Liver (tissue), 9 donors: ENCODE measurements around the gene ASIC5. TPM values are rescaled to one million over a fixed set of nuclear protein-coding genes. Genes with fewer than 3 reads are reported as not detected.

Source experiments
- DNase-seq: peaks from one replicate; pipeline ENCODE4 v3.0.0-alpha.2; 2017; ENCODE audit warnings: low spot score
- H3K27ac ChIP-seq, 2 donors: one replicate each; pipeline ENCODE4 v1.7.0; 2013; ENCODE audit warnings: inconsistent platforms in 2 of 2, low read length in 2 of 2, control low read depth in 1 of 2, low read depth in 1 of 2, mild to moderate bottlenecking in 1 of 2
- H3K27me3 ChIP-seq, 4 donors: one replicate each; pipeline versions ENCODE4 v1.6.1 to v1.7.0; 2013; ENCODE audit warnings: low read length in 3 of 4, inconsistent platforms in 1 of 4, mild to moderate bottlenecking in 1 of 4, moderate library complexity in 1 of 4; ENCODE audit not compliant: control insufficient read depth in 4 of 4, insufficient read depth in 4 of 4
- H3K36me3 ChIP-seq, 4 donors: one replicate each; pipeline versions ENCODE4 v1.6.1 to v1.7.0; 2013; ENCODE audit warnings: low read length in 3 of 4, mild to moderate bottlenecking in 3 of 4, low read depth in 1 of 4, moderate library complexity in 1 of 4; ENCODE audit not compliant: control insufficient read depth in 4 of 4, insufficient read depth in 3 of 4
- H3K4me1 ChIP-seq, 4 donors: one replicate each; pipeline versions ENCODE4 v1.6.1 to v1.7.0; 2013; ENCODE audit warnings: low read length in 3 of 4, mild to moderate bottlenecking in 3 of 4, moderate library complexity in 1 of 4; ENCODE audit not compliant: control insufficient read depth in 4 of 4, insufficient read depth in 4 of 4
- H3K4me3 ChIP-seq, 3 donors: one replicate each; pipeline versions ENCODE4 v1.6.1 to v1.7.0; 2013; ENCODE audit warnings: low read length in 3 of 3, control low read depth in 1 of 3, low read depth in 1 of 3, mild to moderate bottlenecking in 1 of 3
- H3K9ac ChIP-seq, 2 donors: one replicate each; pipeline ENCODE4 v1.7.0; 2013; ENCODE audit warnings: low read length in 2 of 2, mild to moderate bottlenecking in 2 of 2, moderate library complexity in 2 of 2, control low read depth in 1 of 2, low read depth in 1 of 2
- H3K9me3 ChIP-seq, 4 donors: one replicate each; pipeline versions ENCODE4 v1.6.1 to v1.7.0; 2013; ENCODE audit warnings: low read length in 3 of 4; ENCODE audit not compliant: control insufficient read depth in 4 of 4
- EGR1 ChIP-seq, 2 donors: IDR thresholded peaks; 2 replicates each; pipeline ENCODE4 v1.6.1; 2016 to 2018; ENCODE audit warnings: antibody characterized with exemption in 2 of 2, low read depth in 2 of 2
- FOXA1 ChIP-seq: IDR thresholded peaks from 2 replicates; pipeline ENCODE4 v1.6.1; 2016; ENCODE audit warnings: antibody characterized with exemption
- FOXA2 ChIP-seq: IDR thresholded peaks from 2 replicates; pipeline ENCODE4 v1.6.1; 2016; ENCODE audit warnings: antibody characterized with exemption
- GABPA ChIP-seq, 2 donors: IDR thresholded peaks in 1 of 2; conservative IDR thresholded peaks in 1 of 2; 2 replicates each; pipeline ENCODE4 v1.6.1; 2016; ENCODE audit warnings: antibody characterized with exemption in 2 of 2, mild to moderate bottlenecking in 1 of 2, moderate library complexity in 1 of 2
- HNF4A ChIP-seq, 2 donors: conservative IDR thresholded peaks; 2 replicates each; pipeline ENCODE4 v1.6.1; 2016; ENCODE audit warnings: antibody characterized with exemption in 2 of 2, mild to moderate bottlenecking in 2 of 2
- HNF4G ChIP-seq: IDR thresholded peaks from 2 replicates; pipeline ENCODE4 v1.6.1; 2016; ENCODE audit warnings: antibody characterized with exemption
- JUND ChIP-seq, 2 donors: IDR thresholded peaks; 2 replicates each; pipeline ENCODE4 v1.6.1; 2016; ENCODE audit warnings: antibody characterized with exemption in 2 of 2
- NR2F2 ChIP-seq: IDR thresholded peaks from 2 replicates; pipeline ENCODE4 v1.6.1; 2016; ENCODE audit warnings: antibody characterized with exemption
- RAD21 ChIP-seq, 2 donors: IDR thresholded peaks; 2 replicates each; pipeline ENCODE4 v1.6.1; 2016; ENCODE audit warnings: antibody characterized with exemption in 2 of 2, mild to moderate bottlenecking in 2 of 2
- RXRA ChIP-seq, 2 donors: IDR thresholded peaks; 2 replicates each; pipeline ENCODE4 v1.6.1; 2017 to 2018; ENCODE audit warnings: antibody characterized with exemption in 2 of 2, mild to moderate bottlenecking in 1 of 2
- SP1 ChIP-seq: IDR thresholded peaks from 2 replicates; pipeline ENCODE4 v1.6.1; 2018; ENCODE audit warnings: antibody characterized with exemption, mild to moderate bottlenecking
- TAF1 ChIP-seq: conservative IDR thresholded peaks from 2 replicates; pipeline ENCODE4 v1.6.1; 2016; ENCODE audit warnings: antibody characterized with exemption, mild to moderate bottlenecking
- YY1 ChIP-seq: IDR thresholded peaks from 2 replicates; pipeline ENCODE4 v1.6.1; 2016; ENCODE audit warnings: antibody characterized with exemption, mild to moderate bottlenecking
- WGBS: extraction: QIAGEN DNeasy Blood & Tissue Kit; methylation state at CpG from one replicate; pipeline ENCODE4 v1.1.7; 2013; 5-methylcytosine and 5-hydroxymethylcytosine counted together
- polyA plus RNA-seq, 2 donors: library from polyadenylated mRNA; stranded (reverse) in 1 of 2; unstranded in 1 of 2; fragments of 200-250 nt in 1 of 2; fragments of >200 nt in 1 of 2; fragmentation: Nextera tagmentation in 1 of 2; extraction: Ambion mirVana in 1 of 2; gene quantifications; one replicate each; pipeline versions ENCODE4 v1.2.1 to v1.2.3, GENCODE V29; 2013 to 2015
- total RNA-seq, 2 donors: library from RNA; depleted of rRNA; stranded (reverse); fragments of >200 nt; gene quantifications; one replicate each; pipeline ENCODE4 v1.2.3, GENCODE V29; 2014
- TF ChIP-seq, protein P1 (sequence below): fragments of 150-350 bp; IDR thresholded peaks from 2 replicates; pipeline ENCODE4 v1.5.1; 2017; ENCODE audit warnings: improper control_type of control experiment, low read depth, low read length; ENCODE audit not compliant: missing input control
- TF ChIP-seq, protein P2 (sequence below): IDR thresholded peaks from 2 replicates; pipeline ENCODE4 v1.6.1; 2016; ENCODE audit warnings: antibody characterized with exemption
- TF ChIP-seq, protein P3 (sequence below): IDR thresholded peaks from 2 replicates; pipeline ENCODE4 v1.6.1; 2016; ENCODE audit warnings: antibody characterized with exemption
- TF ChIP-seq, protein P4 (sequence below): IDR thresholded peaks from 2 replicates; pipeline ENCODE4 v1.6.1; 2016; ENCODE audit warnings: antibody characterized with exemption
- TF ChIP-seq, protein P5 (sequence below): IDR thresholded peaks from 2 replicates; pipeline ENCODE4 v1.6.1; 2016; ENCODE audit warnings: antibody characterized with exemption, mild to moderate bottlenecking
- donor health status: healthy.
- donor health status: healthy.
- donor health status: healthy.
- donor health status: healthy.
- donor health status: healthy.

The ASIC5 gene
- total and polyA plus RNA-seq, 4 donors = not detected

DNA sequence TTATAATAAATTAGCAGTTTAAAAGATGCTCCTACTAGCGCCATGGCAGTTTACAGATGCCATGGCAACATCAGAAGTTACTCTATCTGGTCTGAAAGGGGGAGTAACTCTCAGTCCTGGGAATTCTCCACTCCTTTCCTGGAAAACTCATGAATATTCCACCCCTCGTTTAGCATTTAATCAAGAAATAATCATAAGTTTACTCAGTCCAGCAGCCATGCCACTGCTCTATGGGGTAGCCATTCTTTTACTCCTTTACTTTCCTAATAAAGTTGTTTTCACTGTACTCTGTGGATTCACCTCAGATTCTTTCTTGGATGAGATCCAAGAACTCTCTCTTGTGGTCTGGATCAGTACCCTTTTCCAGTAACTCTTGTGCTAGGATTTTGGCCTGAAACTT lies 55.0 kb downstream of the ASIC5 start:
- Histone ChIP-seq H3K9ac (no peak overlapping the region), H3K9me3 (no peaks in the 10 kb centered on the region), H3K27me3 (no peaks in the 10 kb centered on the region), H3K36me3 (no peaks in the 10 kb centered on the region), H3K27ac (no peak overlapping the region), H3K4me1 (peaks cover 0 to 10% (median 2%) of the 10 kb centered on the region in 4 donors), H3K4me3 (no peak overlapping the region)
- no peak for DNase-seq
- WGBS = 69% methylated on average over 2 of the region's 2 CpGs
- TF ChIP-seq, protein P1, sequence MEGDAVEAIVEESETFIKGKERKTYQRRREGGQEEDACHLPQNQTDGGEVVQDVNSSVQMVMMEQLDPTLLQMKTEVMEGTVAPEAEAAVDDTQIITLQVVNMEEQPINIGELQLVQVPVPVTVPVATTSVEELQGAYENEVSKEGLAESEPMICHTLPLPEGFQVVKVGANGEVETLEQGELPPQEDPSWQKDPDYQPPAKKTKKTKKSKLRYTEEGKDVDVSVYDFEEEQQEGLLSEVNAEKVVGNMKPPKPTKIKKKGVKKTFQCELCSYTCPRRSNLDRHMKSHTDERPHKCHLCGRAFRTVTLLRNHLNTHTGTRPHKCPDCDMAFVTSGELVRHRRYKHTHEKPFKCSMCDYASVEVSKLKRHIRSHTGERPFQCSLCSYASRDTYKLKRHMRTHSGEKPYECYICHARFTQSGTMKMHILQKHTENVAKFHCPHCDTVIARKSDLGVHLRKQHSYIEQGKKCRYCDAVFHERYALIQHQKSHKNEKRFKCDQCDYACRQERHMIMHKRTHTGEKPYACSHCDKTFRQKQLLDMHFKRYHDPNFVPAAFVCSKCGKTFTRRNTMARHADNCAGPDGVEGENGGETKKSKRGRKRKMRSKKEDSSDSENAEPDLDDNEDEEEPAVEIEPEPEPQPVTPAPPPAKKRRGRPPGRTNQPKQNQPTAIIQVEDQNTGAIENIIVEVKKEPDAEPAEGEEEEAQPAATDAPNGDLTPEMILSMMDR = no peak

DNA sequence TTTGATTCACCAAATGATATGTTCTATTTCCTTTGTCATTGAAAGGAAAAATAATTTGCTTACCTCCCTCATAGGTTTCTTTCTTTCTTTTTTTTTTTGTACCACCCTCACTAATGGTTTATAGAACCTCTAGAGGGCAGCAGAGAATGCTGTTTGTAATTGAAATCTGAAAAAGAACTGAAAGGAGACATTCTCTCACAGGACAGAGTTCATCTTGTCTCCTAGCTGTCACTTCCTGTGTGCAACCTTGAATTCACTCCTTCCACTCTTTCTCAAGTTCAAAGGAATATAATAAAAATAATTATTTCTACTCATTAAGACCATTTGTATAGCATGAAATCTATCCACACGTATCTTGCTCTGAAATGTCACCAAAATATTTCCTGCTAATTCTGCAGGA lies 56.2 kb downstream of the ASIC5 start:
- no peaks in the 10 kb centered on the region for H3K9me3 ChIP-seq
- no peaks in the 10 kb centered on the region for H3K27me3 ChIP-seq
- peaks cover 0 to 10% (median 2%) of the 10 kb centered on the region in 4 donors for H3K4me1 ChIP-seq
- no peak overlapping the region for H3K27ac ChIP-seq
- no peaks in the 10 kb centered on the region for H3K36me3 ChIP-seq
- peak overlapping the region in 1 of 2 donors; percentile 21 for H3K9ac ChIP-seq
- TF ChIP-seq EGR1 (IDR thresholded peaks at IDR 0.05; ENCODE audit: low read depth in 2 of 2) (no peak), FOXA2 (no peak), TAF1 (no peak), NR2F2 (peak; percentile 61), RAD21 (IDR thresholded peaks at IDR 0.05) (peak; percentile 96 to 98), SP1 (peak; percentile 54), HNF4G (peak; percentile 71), FOXA1 (no peak), YY1 (peak; percentile 50), RXRA (IDR thresholded peaks at IDR 0.05) (peak; percentile 49 to 69), JUND (IDR thresholded peaks at IDR 0.05) (peak; percentile 6 to 25), HNF4A (conservative IDR thresholded peaks at IDR 0.05) (peak; percentile 82 to 88), GABPA (IDR thresholded peaks at IDR 0.05 in 1 of 2, conservative IDR thresholded peaks at IDR 0.05 in 1 of 2) (peak; percentile 92 to 94)
- TF ChIP-seq, protein P2, sequence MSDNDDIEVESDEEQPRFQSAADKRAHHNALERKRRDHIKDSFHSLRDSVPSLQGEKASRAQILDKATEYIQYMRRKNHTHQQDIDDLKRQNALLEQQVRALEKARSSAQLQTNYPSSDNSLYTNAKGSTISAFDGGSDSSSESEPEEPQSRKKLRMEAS = peak; percentile 18
- TF ChIP-seq, protein P3, sequence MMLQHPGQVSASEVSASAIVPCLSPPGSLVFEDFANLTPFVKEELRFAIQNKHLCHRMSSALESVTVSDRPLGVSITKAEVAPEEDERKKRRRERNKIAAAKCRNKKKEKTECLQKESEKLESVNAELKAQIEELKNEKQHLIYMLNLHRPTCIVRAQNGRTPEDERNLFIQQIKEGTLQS = no peak
- TF ChIP-seq, protein P4, sequence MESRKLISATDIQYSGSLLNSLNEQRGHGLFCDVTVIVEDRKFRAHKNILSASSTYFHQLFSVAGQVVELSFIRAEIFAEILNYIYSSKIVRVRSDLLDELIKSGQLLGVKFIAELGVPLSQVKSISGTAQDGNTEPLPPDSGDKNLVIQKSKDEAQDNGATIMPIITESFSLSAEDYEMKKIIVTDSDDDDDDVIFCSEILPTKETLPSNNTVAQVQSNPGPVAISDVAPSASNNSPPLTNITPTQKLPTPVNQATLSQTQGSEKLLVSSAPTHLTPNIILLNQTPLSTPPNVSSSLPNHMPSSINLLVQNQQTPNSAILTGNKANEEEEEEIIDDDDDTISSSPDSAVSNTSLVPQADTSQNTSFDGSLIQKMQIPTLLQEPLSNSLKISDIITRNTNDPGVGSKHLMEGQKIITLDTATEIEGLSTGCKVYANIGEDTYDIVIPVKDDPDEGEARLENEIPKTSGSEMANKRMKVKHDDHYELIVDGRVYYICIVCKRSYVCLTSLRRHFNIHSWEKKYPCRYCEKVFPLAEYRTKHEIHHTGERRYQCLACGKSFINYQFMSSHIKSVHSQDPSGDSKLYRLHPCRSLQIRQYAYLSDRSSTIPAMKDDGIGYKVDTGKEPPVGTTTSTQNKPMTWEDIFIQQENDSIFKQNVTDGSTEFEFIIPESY = peak; percentile 34
- TF ChIP-seq, protein P1 = peak; percentile 76
- TF ChIP-seq, protein P5, sequence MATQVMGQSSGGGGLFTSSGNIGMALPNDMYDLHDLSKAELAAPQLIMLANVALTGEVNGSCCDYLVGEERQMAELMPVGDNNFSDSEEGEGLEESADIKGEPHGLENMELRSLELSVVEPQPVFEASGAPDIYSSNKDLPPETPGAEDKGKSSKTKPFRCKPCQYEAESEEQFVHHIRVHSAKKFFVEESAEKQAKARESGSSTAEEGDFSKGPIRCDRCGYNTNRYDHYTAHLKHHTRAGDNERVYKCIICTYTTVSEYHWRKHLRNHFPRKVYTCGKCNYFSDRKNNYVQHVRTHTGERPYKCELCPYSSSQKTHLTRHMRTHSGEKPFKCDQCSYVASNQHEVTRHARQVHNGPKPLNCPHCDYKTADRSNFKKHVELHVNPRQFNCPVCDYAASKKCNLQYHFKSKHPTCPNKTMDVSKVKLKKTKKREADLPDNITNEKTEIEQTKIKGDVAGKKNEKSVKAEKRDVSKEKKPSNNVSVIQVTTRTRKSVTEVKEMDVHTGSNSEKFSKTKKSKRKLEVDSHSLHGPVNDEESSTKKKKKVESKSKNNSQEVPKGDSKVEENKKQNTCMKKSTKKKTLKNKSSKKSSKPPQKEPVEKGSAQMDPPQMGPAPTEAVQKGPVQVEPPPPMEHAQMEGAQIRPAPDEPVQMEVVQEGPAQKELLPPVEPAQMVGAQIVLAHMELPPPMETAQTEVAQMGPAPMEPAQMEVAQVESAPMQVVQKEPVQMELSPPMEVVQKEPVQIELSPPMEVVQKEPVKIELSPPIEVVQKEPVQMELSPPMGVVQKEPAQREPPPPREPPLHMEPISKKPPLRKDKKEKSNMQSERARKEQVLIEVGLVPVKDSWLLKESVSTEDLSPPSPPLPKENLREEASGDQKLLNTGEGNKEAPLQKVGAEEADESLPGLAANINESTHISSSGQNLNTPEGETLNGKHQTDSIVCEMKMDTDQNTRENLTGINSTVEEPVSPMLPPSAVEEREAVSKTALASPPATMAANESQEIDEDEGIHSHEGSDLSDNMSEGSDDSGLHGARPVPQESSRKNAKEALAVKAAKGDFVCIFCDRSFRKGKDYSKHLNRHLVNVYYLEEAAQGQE = peak; percentile 40
- WGBS = 54% methylated on average over 1 of the region's 1 CpG
- H3K4me3 ChIP-seq = no peak overlapping the region
- DNase-seq = no peak
